BLaER1 (cell line): Measurements from ENCODE around the gene SYTL2.

Source experiments
- H3K27ac ChIP-seq: shearing (Covaris generic); formaldehyde crosslinking; 2 replicates; pipeline ENCODE4 v1.8.1; 2022
- H3K27me3 ChIP-seq: shearing (Covaris generic); formaldehyde crosslinking; 2 replicates; pipeline ENCODE4 v1.8.1; 2022
- H3K36me3 ChIP-seq: shearing (Covaris generic); formaldehyde crosslinking; 2 replicates; pipeline ENCODE4 v1.8.1; 2022
- H3K4me1 ChIP-seq: shearing (Covaris generic); formaldehyde crosslinking; 2 replicates; pipeline ENCODE4 v1.8.1; 2022
- H3K4me2 ChIP-seq: shearing (Covaris generic); formaldehyde crosslinking; 2 replicates; pipeline ENCODE4 v1.8.1; 2022
- H3K4me3 ChIP-seq: shearing (Covaris generic); formaldehyde crosslinking; 2 replicates; pipeline ENCODE4 v1.8.1; 2022
- H3K9ac ChIP-seq: shearing (Covaris generic); formaldehyde crosslinking; 2 replicates; pipeline ENCODE4 v1.8.1; 2022
- H3K9me3 ChIP-seq: shearing (Covaris generic); formaldehyde crosslinking; 2 replicates; pipeline ENCODE4 v1.8.1; 2022
- H4K20me1 ChIP-seq: shearing (Covaris generic); formaldehyde crosslinking; 2 replicates; pipeline ENCODE4 v1.8.1; 2022
- Cebpa-rat ChIP-seq: shearing (Covaris generic); IDR thresholded peaks from 2 replicates; pipeline ENCODE4 v1.8.1; 2022

The SYTL2 gene

DNA sequence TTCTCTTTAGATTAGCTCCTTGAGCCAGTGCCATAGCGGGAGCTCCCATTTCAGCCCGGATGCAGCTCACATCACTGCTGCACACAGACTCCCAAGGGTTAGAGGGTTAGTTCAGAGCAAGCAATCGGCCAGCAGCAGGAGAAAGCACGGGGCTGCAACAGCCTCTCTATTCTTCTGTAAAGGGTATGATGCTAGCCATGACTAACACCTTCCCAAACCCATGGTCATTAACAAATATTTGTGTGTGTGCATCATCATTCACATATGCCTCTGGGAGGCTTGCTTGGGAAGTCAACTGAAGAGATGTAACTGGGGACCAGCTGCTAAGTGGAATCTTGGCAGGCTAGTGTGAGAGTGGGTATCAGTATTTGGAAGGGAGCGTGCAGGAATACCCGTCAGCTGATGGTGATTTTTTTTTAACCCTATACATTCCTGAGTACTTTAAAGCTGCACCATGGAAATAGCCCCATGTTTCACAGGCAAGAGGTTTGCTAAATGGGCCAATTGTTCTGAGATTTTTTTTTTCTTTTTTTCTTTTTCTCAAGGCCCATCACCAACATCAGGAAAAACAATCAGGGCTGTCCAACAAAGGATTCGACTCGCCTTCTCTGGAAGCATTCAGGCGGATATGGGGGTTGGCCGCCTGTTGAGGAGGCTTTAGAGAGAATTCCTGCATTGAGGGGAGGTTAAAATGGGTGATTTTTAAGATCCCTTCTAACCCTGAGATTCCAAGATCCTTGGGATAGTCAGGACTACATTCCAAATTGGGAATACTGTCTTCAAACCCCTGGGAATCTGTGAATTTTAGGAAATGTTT lies 91.7 kb downstream of the SYTL2 start:
- Histone ChIP-seq H3K4me1 (no peaks in the 10 kb centered on the region), H3K36me3 (no peaks in the 10 kb centered on the region), H4K20me1 (no peaks in the 10 kb centered on the region), H3K9me3 (no peaks in the 10 kb centered on the region), H3K9ac (no peak overlapping the region), H3K27ac (no peak overlapping the region), H3K4me2 (no peak overlapping the region), H3K4me3 (no peak overlapping the region), H3K27me3 (no peaks in the 10 kb centered on the region)
- no peak for TF ChIP-seq Cebpa-rat

DNA sequence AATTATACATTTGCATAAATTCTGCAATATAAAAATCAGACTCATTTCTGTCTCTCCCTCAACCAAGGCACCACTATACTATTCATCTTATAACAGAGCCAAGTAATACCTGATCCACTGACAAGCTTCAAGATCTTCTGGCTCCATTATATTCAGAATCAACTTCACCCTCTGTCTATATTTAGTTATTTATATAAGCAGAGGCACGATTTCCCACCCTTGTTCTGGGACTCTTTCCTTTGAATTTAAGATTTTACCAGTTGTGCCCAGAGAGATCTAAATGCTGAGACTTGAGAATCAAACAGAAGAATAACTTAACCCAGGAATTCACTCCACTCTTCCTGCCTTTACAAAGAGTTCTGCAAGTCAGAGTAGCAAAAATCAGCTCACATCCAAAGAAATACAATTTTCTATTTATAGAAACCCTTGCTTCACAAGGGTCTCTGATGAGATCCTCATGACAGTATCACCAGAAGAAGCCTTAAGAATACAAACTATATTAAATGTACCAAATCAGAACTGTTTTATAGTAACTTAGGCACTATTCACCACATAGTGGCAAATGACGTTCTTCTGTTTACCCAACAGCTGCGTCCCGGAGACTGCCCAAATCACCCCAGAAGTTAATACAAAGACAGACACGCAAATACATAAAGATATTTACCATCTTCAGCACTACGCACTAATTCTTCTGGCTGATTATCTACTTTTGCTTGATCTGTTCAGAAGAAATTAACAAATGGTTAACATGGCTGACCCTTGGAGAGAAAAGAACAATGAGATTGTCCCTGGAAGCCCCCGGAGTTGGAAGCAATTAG lies 92.6 kb downstream of the SYTL2 start:
- Histone ChIP-seq H3K4me1 (no peaks in the 10 kb centered on the region), H3K4me2 (no peak overlapping the region), H3K9me3 (no peaks in the 10 kb centered on the region), H3K4me3 (no peak overlapping the region), H4K20me1 (no peaks in the 10 kb centered on the region), H3K9ac (no peak overlapping the region), H3K36me3 (no peaks in the 10 kb centered on the region), H3K27ac (no peak overlapping the region), H3K27me3 (no peaks in the 10 kb centered on the region)
- no peak for TF ChIP-seq Cebpa-rat

DNA sequence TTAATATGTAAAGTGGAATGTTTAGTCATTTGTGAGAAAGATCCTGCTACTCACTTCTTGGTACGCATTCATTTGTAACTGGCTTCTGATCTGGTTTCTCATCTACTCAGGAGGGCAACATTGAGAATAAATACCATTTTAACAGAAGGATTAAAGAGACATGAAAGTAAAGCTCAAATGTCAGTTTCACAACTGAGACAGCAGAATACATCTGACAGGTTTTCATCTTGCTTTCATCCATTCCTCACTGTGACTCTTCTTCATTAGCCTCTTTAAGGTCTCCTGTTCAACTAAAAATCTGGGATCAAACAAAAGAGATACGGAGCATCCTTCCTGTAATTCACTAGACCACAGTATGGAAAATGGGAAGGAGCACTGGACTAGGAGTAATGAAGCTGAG lies 93.5 kb downstream of the SYTL2 start:
- no peaks in the 10 kb centered on the region for H3K4me1 ChIP-seq
- no peaks in the 10 kb centered on the region for H4K20me1 ChIP-seq
- H3K9ac ChIP-seq = no peak overlapping the region
- H3K27ac ChIP-seq = no peak overlapping the region
- TF ChIP-seq Cebpa-rat = no peak
- H3K36me3 ChIP-seq = no peaks in the 10 kb centered on the region
- no peaks in the 10 kb centered on the region for H3K9me3 ChIP-seq
- no peaks in the 10 kb centered on the region for H3K27me3 ChIP-seq
- H3K4me3 ChIP-seq = no peak overlapping the region
- H3K4me2 ChIP-seq = no peak overlapping the region

DNA sequence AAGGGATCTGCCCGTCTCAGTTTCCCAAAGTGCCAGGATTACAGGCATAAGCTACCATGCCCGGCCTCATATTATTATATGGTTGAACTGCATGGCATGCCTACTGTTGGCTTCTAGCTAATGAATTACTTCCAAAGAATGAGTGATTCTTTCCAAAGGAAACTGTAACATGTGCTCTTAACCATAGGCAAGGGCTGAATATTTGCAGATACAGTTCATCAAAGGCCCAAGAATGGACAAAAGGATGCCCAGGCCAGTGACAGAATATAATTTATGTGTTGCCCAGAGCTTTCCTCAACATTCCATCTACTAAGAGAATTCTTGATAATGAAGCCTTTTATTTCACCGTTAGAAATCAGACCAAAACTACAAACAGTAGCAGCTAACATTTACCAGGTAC lies 98.0 kb downstream of the SYTL2 start:
- no peak overlapping the region for H3K4me2 ChIP-seq
- H3K27ac ChIP-seq = no peak overlapping the region
- no peaks in the 10 kb centered on the region for H3K4me1 ChIP-seq
- H3K4me3 ChIP-seq = no peak overlapping the region
- no peaks in the 10 kb centered on the region for H4K20me1 ChIP-seq
- H3K9ac ChIP-seq = no peak overlapping the region
- no peaks in the 10 kb centered on the region for H3K9me3 ChIP-seq
- H3K36me3 ChIP-seq = no peaks in the 10 kb centered on the region
- no peak for TF ChIP-seq Cebpa-rat
- no peaks in the 10 kb centered on the region for H3K27me3 ChIP-seq

DNA sequence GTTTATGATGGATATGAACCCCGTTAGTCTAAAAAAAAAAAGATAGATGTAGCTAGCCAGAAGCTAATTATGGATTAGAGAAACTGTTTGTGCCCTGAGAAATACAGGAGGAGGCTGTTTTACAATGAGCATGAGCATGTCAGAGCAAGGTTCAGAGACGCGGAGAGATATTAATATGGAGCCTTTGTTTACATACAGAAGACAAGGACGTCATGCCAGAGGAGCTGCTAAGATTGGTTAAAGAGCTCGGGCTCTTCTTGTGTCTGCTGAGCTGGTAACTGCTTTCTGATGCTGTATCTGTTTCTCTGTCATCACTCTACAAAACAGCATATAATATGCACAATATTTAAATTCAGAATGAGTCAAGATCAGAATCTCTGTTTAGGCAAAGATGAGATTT lies 100.0 kb downstream of the SYTL2 start:
- no peaks in the 10 kb centered on the region for H3K27me3 ChIP-seq
- H3K9me3 ChIP-seq = no peaks in the 10 kb centered on the region
- no peak overlapping the region for H3K4me2 ChIP-seq
- no peaks in the 10 kb centered on the region for H3K4me1 ChIP-seq
- no peak overlapping the region for H3K4me3 ChIP-seq
- H4K20me1 ChIP-seq = no peaks in the 10 kb centered on the region
- no peak overlapping the region for H3K9ac ChIP-seq
- H3K36me3 ChIP-seq = no peaks in the 10 kb centered on the region
- no peak for TF ChIP-seq Cebpa-rat
- H3K27ac ChIP-seq = no peak overlapping the region

DNA sequence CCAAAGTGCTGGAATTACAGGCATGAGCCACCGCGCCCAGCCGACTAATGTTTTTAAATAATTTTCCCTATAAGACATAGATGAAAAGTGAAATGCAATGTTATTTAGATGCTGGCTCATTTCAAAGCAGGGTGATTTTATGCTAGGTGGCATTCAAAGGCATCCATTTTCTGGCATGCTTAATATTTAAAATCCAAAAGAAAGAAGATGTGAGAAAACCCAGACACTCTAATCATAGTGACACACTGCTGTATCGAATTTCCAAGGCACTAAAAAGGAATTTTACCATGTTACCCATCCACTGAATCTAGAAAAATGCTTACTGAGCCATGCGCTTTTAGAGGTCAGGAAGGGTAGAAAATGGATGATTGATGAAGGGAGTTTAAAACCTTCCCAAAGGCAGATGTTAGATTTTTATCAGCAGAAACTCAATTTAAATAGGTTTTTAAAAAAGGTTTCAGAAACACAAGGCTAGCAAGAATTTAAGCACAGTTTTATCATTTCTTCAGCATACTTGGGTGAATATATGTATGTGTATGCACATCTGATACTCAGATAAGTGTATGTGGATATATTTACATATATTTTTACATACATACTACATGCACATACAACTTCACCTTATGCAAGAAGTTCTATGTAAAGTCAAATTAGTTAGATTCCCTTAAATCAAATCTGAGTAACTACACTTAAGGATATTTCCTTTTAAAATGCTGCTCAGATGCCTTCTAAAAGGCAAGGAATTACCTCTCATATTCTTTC lies 100.8 kb downstream of the SYTL2 start:
- Histone ChIP-seq H3K27ac (no peak overlapping the region), H3K36me3 (no peaks in the 10 kb centered on the region), H3K9me3 (no peaks in the 10 kb centered on the region)

DNA sequence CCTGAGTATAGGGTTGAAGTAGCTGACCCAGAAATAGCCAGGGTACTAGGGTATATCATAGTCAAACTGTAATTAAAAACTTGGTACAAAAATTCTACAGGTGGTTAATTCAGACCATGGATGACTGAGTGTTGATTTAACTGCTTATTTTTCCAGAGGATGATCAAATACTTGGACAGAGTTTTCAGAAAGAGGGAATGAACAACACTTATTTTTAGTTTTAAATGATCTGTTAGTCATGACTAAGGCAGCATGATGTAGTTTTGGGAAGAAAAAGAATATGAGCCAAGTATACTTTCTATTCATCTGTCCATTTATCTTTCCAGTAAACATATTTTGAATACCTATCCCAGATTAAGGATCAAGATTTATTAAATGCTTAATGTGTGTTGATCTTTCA lies 105.1 kb downstream of the SYTL2 start:
- Histone ChIP-seq H3K4me3 (no peak overlapping the region), H3K9ac (no peak overlapping the region), H3K36me3 (no peaks in the 10 kb centered on the region), H3K27me3 (no peaks in the 10 kb centered on the region), H3K4me1 (peaks cover 6% of the 10 kb centered on the region; the same call in 1 of the 2 replicates), H4K20me1 (no peaks in the 10 kb centered on the region), H3K27ac (no peak overlapping the region), H3K9me3 (no peaks in the 10 kb centered on the region), H3K4me2 (no peak overlapping the region)
- TF ChIP-seq Cebpa-rat = no peak

More for the DNA sequence above, 100.8 kb downstream of the SYTL2 start:
- H3K4me1 ChIP-seq = no peaks in the 10 kb centered on the region
- no peak overlapping the region for H3K4me2 ChIP-seq
- no peak overlapping the region for H3K9ac ChIP-seq
- no peak overlapping the region for H3K4me3 ChIP-seq
- no peak for TF ChIP-seq Cebpa-rat
- H4K20me1 ChIP-seq = no peaks in the 10 kb centered on the region
- H3K27me3 ChIP-seq = no peaks in the 10 kb centered on the region

DNA sequence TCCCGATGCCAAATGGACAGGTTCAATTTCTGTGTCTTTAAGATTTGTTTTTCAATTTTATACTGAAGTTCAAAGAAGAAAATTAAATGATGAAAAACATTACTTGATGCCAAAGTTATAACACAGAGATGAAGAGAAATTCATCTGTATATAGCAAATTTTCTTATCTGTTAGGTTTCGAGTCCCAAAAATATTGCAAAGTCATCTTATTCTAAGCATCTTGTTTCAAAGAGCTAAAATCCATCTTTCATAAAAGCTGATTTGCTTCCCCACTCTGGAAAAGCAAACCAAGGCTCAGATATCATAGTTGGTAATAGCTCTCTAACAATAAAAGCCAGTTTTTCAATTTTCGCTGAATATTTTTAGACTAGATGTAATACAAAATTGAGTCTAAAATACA lies 106.0 kb downstream of the SYTL2 start:
- Histone ChIP-seq H3K9me3 (no peaks in the 10 kb centered on the region), H3K27me3 (no peaks in the 10 kb centered on the region), H3K9ac (no peak overlapping the region), H3K36me3 (no peaks in the 10 kb centered on the region), H3K4me1 (peaks cover 6% of the 10 kb centered on the region; the same call in 1 of the 2 replicates), H3K4me3 (no peak overlapping the region), H3K4me2 (no peak overlapping the region), H3K27ac (no peak overlapping the region), H4K20me1 (no peaks in the 10 kb centered on the region)
- TF ChIP-seq Cebpa-rat = no peak

DNA sequence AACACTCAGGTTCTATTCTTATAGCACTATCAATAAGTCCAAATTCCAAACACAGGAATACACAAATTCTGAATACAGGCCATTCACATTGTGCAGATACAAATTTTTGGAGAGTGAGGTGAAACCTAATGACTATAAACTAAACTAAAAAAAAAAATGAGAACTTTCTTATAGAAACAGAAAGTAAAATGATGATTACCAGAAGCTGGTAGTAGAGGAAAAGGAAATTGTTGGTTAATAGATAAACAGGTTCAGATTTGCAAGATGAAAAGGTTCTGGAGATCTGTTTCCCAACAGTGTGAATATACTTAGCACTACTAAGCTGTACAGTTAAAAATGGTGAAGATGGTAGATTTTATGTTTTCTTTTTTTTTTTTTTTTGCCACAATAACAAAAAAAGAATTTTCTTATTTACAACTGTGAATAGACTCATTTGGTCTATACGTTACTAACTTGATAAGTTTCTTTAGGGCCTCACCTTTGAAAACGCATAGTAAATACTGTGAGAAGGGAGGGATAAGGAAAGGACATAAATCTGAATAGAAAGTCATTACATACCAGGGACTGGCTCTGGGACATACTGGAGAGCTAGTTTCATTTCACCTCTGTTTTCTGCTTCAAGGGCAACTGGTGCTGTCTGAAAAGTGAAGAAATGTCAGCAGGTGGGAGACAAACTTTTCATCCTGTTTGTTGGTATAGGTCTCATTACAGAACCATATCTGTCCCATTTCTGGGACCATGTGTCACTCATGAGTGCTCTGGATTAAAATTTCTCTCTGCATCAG lies 110.8 kb downstream of the SYTL2 start:
- no peak for TF ChIP-seq Cebpa-rat
- peaks cover 6% of the 10 kb centered on the region; the same call in 1 of the 2 replicates for H3K4me1 ChIP-seq
- H3K27ac ChIP-seq = no peak overlapping the region
- no peaks in the 10 kb centered on the region for H3K27me3 ChIP-seq
- no peak overlapping the region for H3K9ac ChIP-seq
- no peak overlapping the region for H3K4me3 ChIP-seq
- no peaks in the 10 kb centered on the region for H3K9me3 ChIP-seq
- H3K36me3 ChIP-seq = no peaks in the 10 kb centered on the region
- no peaks in the 10 kb centered on the region for H4K20me1 ChIP-seq
- no peak overlapping the region for H3K4me2 ChIP-seq
